Colonic mucosa (tissue), 4 donors: ENCODE data around the gene CFAP52. TPM values are rescaled to one million over a fixed set of nuclear protein-coding genes. Genes with fewer than 3 reads are reported as not detected.

Experiments
- DNase-seq: peaks from one replicate; pipeline ENCODE4 v3.0.0-alpha.2; 2020
- H3K27ac ChIP-seq: fragments of 200-600 bp; one replicate; pipeline ENCODE4 v1.8.0; 2021
- H3K27me3 ChIP-seq: fragments of 200-600 bp; one replicate; pipeline ENCODE4 v1.8.0; 2021
- H3K36me3 ChIP-seq: fragments of 200-600 bp; one replicate; pipeline ENCODE4 v1.8.0; 2021
- H3K4me1 ChIP-seq: fragments of 200-600 bp; one replicate; pipeline ENCODE4 v1.8.0; 2021; ENCODE audit warnings: mild to moderate bottlenecking
- H3K4me3 ChIP-seq: fragments of 200-600 bp; one replicate; pipeline ENCODE4 v1.8.0; 2021
- H3K9ac ChIP-seq, 2 donors: one replicate each; pipeline ENCODE4 v1.7.0; 2013; ENCODE audit warnings: control low read depth in 2 of 2, low read depth in 2 of 2, low read length in 2 of 2
- H3K9me3 ChIP-seq: fragments of 200-600 bp; one replicate; pipeline ENCODE4 v1.8.0; 2021
- intact Hi-C: fragments of 100-400 bp; cut with DNase I; formaldehyde crosslinking; loops from one replicate; pipeline ENCODE4 v1.14.1; 2022
- total RNA-seq, 2 donors: library from RNA; stranded (reverse); fragmentation: NEBNext Ultra II Directional in 1 of 2; extraction: Animal tissue kit (Norgen Biotek cat#: 25700) in 1 of 2; gene quantifications; one replicate each; pipeline ENCODE4 v1.2.1, GENCODE V29; 2021
- TF ChIP-seq, protein P1 (sequence below): fragments of 200-600 bp; IDR thresholded peaks from one replicate; pipeline ENCODE4 v1.8.0; 2022; ENCODE audit warnings: antibody characterized with exemption, mild to moderate bottlenecking
- donor health status: healthy.
- donor health status: DM: no; HTN: no; CAD: no.
- donor health status: DM: no; HTN: no; CAD: no.

The CFAP52 gene
- total RNA-seq, 2 donors from 2014 or later = not detected

DNA sequence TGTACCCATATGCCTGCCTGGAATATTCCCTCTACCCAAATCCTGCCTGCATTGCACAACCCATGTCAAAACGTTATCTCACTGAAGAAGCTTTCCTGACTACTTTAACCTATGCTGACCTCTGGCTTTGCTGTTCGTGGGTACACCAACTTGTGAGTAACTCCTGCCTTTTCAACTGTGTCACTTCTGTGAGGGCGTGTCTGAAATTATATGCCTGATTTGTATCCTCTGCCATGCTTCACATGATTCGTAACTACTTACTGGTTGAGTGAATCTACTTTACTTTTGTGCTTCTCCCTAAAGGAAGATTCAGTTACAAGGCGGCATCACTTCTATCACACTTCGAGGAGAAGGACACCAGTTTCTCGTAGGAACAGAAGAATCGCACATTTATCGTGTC, 35.6 kb downstream of the CFAP52 start:
- no peak for DNase-seq
- H3K4me3 ChIP-seq = no peak overlapping the region
- no peak overlapping the region for H3K27ac ChIP-seq
- H3K9ac ChIP-seq = no peak overlapping the region
- H3K27me3 ChIP-seq = no peaks in the 10 kb centered on the region
- intact Hi-C loops = no loop called here
- H3K9me3 ChIP-seq = no peaks in the 10 kb centered on the region
- H3K36me3 ChIP-seq = no peaks in the 10 kb centered on the region
- H3K4me1 ChIP-seq = no peaks in the 10 kb centered on the region
- TF ChIP-seq, protein P1, sequence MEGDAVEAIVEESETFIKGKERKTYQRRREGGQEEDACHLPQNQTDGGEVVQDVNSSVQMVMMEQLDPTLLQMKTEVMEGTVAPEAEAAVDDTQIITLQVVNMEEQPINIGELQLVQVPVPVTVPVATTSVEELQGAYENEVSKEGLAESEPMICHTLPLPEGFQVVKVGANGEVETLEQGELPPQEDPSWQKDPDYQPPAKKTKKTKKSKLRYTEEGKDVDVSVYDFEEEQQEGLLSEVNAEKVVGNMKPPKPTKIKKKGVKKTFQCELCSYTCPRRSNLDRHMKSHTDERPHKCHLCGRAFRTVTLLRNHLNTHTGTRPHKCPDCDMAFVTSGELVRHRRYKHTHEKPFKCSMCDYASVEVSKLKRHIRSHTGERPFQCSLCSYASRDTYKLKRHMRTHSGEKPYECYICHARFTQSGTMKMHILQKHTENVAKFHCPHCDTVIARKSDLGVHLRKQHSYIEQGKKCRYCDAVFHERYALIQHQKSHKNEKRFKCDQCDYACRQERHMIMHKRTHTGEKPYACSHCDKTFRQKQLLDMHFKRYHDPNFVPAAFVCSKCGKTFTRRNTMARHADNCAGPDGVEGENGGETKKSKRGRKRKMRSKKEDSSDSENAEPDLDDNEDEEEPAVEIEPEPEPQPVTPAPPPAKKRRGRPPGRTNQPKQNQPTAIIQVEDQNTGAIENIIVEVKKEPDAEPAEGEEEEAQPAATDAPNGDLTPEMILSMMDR = no peak

DNA sequence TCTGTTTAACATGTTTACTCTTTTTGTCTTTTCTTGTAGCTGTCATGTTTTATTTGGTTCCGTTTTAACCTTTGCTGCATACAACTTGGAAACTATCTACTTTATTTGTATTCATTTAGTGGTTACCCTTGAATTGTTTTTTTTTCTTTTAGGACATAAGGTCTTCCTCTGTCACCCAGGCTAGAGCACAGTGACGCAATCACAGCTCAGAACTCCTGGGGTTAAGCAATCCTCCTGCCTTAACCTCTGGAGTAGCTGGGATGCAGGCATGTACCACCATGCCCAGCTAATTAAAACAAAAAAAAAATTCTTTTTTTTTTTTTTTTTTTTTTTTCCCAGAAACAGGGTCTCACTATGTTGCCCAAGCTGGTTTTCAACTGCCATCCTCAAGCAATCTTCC, 39.0 kb downstream of the CFAP52 start:
- Histone ChIP-seq H3K27me3 (no peaks in the 10 kb centered on the region), H3K9ac (no peak overlapping the region), H3K4me3 (no peak overlapping the region), H3K9me3 (no peaks in the 10 kb centered on the region), H3K27ac (no peak overlapping the region), H3K36me3 (no peaks in the 10 kb centered on the region), H3K4me1 (no peaks in the 10 kb centered on the region)
- no peak for DNase-seq
- TF ChIP-seq, protein P1 = no peak
- intact Hi-C loops = no loop called here

DNA sequence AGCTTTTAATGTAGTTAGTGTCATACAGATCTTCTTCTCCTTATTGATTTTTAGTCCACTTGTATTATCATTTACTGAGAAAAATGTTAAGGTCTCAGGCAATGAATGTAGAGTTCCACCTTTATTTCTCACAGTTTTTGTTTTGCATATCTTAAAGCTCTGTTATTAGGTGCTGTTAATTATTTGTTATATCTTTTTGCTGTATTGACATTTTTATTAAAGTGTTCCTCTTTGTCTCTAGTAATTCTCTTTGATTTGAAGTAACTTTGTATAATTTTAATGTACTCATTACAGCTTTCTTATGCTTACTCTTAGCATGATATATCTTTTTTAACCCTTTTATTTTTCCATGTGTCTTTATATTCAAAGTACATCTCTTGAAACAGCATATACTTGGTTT, 46.5 kb downstream of the CFAP52 start:
- intact Hi-C loops = no loop called here
- DNase-seq = no peak
- H3K27me3 ChIP-seq = no peaks in the 10 kb centered on the region
- no peaks in the 10 kb centered on the region for H3K9me3 ChIP-seq
- H3K4me3 ChIP-seq = no peak overlapping the region
- no peaks in the 10 kb centered on the region for H3K4me1 ChIP-seq
- no peaks in the 10 kb centered on the region for H3K36me3 ChIP-seq
- H3K9ac ChIP-seq = no peak overlapping the region
- TF ChIP-seq, protein P1 = no peak
- no peak overlapping the region for H3K27ac ChIP-seq

DNA sequence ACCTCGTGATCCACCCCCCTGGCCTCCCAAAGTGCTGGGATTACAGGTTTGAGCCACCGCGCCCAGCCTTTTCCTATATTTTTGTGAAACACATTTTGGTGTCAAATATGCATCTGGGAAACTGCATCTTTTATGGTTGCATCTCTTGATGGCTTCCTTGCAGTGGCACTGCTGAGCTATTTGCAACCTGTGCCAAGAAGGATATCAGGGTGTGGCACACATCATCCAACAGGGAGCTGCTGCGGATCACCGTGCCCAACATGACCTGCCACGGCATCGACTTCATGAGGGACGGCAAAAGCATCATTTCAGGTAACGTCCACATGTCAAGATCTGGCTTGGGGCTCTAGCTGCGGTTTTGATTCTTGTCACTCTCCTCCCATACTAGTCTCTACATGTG, 52.1 kb downstream of the CFAP52 start:
- Histone ChIP-seq H3K4me3 (no peak overlapping the region), H3K27me3 (no peaks in the 10 kb centered on the region), H3K9ac (no peak overlapping the region), H3K36me3 (no peaks in the 10 kb centered on the region), H3K4me1 (no peaks in the 10 kb centered on the region), H3K27ac (no peak overlapping the region), H3K9me3 (no peaks in the 10 kb centered on the region)
- intact Hi-C loops = loop anchor here (5.0 kb wide), 1 partner anchor 49 kb away; no protein-coding TSS in a partner anchor
- TF ChIP-seq, protein P1 = peak; percentile 15
- DNase-seq = peak; percentile 24

DNA sequence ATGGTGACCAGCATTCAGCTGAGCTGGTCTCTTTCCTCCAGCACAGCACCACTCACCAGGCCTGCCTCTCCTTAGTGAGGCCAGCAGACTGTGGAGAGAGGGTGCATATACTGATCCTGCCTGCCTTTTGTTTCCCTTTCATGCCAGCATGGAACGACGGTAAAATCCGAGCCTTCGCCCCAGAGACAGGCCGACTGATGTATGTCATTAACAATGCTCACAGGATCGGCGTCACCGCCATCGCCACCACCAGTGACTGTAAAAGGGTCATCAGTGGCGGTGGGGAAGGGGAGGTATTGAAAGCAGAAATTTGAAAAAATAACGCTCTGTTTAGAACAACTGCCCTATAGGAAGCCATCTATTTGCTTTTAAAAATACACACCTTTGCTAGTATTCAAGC, 56.3 kb downstream of the CFAP52 start:
- Histone ChIP-seq H3K27me3 (no peaks in the 10 kb centered on the region), H3K9me3 (no peaks in the 10 kb centered on the region), H3K4me1 (no peaks in the 10 kb centered on the region), H3K36me3 (no peaks in the 10 kb centered on the region), H3K27ac (no peak overlapping the region), H3K9ac (no peak overlapping the region), H3K4me3 (no peak overlapping the region)
- intact Hi-C loops = no loop called here
- TF ChIP-seq, protein P1 = no peak
- no peak for DNase-seq

DNA sequence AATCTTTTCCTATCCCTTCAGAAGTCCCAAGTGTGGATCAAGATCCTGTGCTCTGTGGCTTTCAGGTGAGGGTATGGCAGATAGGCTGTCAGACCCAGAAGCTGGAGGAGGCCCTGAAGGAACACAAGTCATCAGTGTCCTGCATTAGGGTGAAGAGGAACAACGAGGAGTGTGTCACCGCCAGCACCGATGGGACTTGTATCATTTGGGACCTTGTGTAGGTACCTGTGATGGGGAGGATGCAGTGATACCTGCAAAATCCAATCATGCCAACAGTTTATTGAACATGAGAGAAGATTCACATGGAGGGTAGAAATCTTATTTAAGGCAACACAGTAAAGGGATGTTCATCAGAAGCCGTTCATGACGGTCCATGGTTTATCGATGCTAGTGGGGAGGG, 58.9 kb downstream of the CFAP52 start:
- Histone ChIP-seq H3K4me1 (no peaks in the 10 kb centered on the region), H3K27ac (no peak overlapping the region), H3K9me3 (no peaks in the 10 kb centered on the region), H3K27me3 (no peaks in the 10 kb centered on the region), H3K4me3 (no peak overlapping the region), H3K9ac (no peak overlapping the region), H3K36me3 (no peaks in the 10 kb centered on the region)
- intact Hi-C loops = no loop called here
- TF ChIP-seq, protein P1 = no peak
- DNase-seq = no peak
